Fibroblast of skin of left biceps (primary cell): ENCODE data around the gene PTCH1.

Experiments used
- DNase-seq, 2 experiments: peaks; one replicate each; pipeline ENCODE4 v3.0.0-alpha.2; 2013; ENCODE audit warnings: low read depth in 2 of 2

Gene PTCH1

GRCh38 chr9:95463148-95464060, 53.4 kb downstream of the PTCH1 start:
- no peak for DNase-seq

- peak; percentile 92 for DNase-seq
Measured at GRCh38 chr9:95462249-95463147, 54.3 kb downstream of the PTCH1 start.

GRCh38 chr9:95461448-95462248, 55.1 kb downstream of the PTCH1 start:
- DNase-seq: no peak

GRCh38 chr9:95460518-95461164, 56.1 kb downstream of the PTCH1 start:
- peak; percentile 17 to 28 for DNase-seq

GRCh38 chr9:95459851-95460517, 56.8 kb downstream of the PTCH1 start:
- no peak for DNase-seq

GRCh38 chr9:95459178-95459577, 57.6 kb downstream of the PTCH1 start:
- DNase-seq: no peak

- DNase-seq: no peak
Measured at GRCh38 chr9:95458666-95459065, 58.1 kb downstream of the PTCH1 start.

- no peak for DNase-seq
Measured at GRCh38 chr9:95457769-95458168, 59.0 kb downstream of the PTCH1 start.

- no peak for DNase-seq
Measured at GRCh38 chr9:95455714-95456113, 61.1 kb downstream of the PTCH1 start.

GRCh38 chr9:95452176-95452575, 64.6 kb downstream of the PTCH1 start:
- DNase-seq: no peak

GRCh38 chr9:95451065-95451426, 65.7 kb downstream of the PTCH1 start:
- no peak for DNase-seq

- DNase-seq: no peak
Measured at GRCh38 chr9:95450171-95451064, 66.4 kb downstream of the PTCH1 start.

GRCh38 chr9:95449016-95449415, 67.8 kb downstream of the PTCH1 start:
- no peak for DNase-seq

- DNase-seq: no peak
Measured at GRCh38 chr9:95447660-95448420, 68.9 kb downstream of the PTCH1 start.

- no peak for DNase-seq
Measured at GRCh38 chr9:95446984-95447383, 69.8 kb downstream of the PTCH1 start.

- no peak for DNase-seq
Measured at GRCh38 chr9:95446259-95446658, 70.5 kb downstream of the PTCH1 start.

- DNase-seq: no peak
Measured at GRCh38 chr9:95444160-95444559, 72.6 kb downstream of the PTCH1 start.

- no peak for DNase-seq
Measured at GRCh38 chr9:95443301-95443700, 73.5 kb downstream of the PTCH1 start.

GRCh38 chr9:95441081-95441480, 75.7 kb downstream of the PTCH1 start:
- DNase-seq: no peak
